ENCODE measurements around the gene ADISSP. TPM values are rescaled to one million over a fixed set of nuclear protein-coding genes. Genes with fewer than 3 reads are reported as not detected.
A peak's percentile ranks its signal among the peaks of the same experiment; 100 is the strongest.

ADISSP gene
- total RNA-seq, 4 donors from 2014 or later: 11.6 to 17.0 (median 16.3) TPM

- no peak overlapping the region for H3K4me3 ChIP-seq (replicated peaks in 1 of 3)
- no peak overlapping the region for H3K27ac ChIP-seq
- H3K4me1 ChIP-seq: peaks cover 0 to 12% of the 10 kb centered on the region in 2 donors
- H3K9me3 ChIP-seq: no peaks in the 10 kb centered on the region
- no peak for DNase-seq
- WGBS, 2 donors: 84 to 91% methylated on average over 3 to 7 of the region's 7 CpGs
- no peaks in the 10 kb centered on the region for H3K36me3 ChIP-seq
- no peaks in the 10 kb centered on the region for H3K27me3 ChIP-seq
- intact Hi-C loops (cut with DNase I): no loop called here
- no peak for TF ChIP-seq POLR2A (IDR thresholded peaks at IDR 0.05)
- no peak for TF ChIP-seq CTCF (IDR thresholded peaks at IDR 0.05)
Measured at GRCh38 chr20:3755269-3755668, 12.3 kb downstream of the ADISSP start.

- intact Hi-C loops (cut with DNase I): no loop called here
- TF ChIP-seq POLR2A (IDR thresholded peaks at IDR 0.05) (no peak), CTCF (IDR thresholded peaks at IDR 0.05) (no peak)
- no peak for DNase-seq
- H3K4me3 ChIP-seq (replicated peaks in 1 of 3): no peak overlapping the region
- H3K9me3 ChIP-seq: no peaks in the 10 kb centered on the region
- H3K27me3 ChIP-seq: no peaks in the 10 kb centered on the region
- H3K4me1 ChIP-seq: peaks cover 6 to 21% of the 10 kb centered on the region in 2 donors
- WGBS, 2 donors: 95 to 97% methylated on average over 8 to 12 of the region's 16 CpGs
- no peak overlapping the region for H3K27ac ChIP-seq
- H3K36me3 ChIP-seq: no peaks in the 10 kb centered on the region
Measured at GRCh38 chr20:3754276-3754630, 13.3 kb downstream of the ADISSP start.

GRCh38 chr20:3753501-3754275 is 13.9 kb downstream of the ADISSP start:
- Histone ChIP-seq H3K4me3 (replicated peaks in 1 of 3) (no peak overlapping the region), H3K27me3 (no peaks in the 10 kb centered on the region), H3K9me3 (no peaks in the 10 kb centered on the region), H3K36me3 (no peaks in the 10 kb centered on the region), H3K27ac (no peak overlapping the region), H3K4me1 (peaks cover 6 to 21% of the 10 kb centered on the region in 2 donors)
- no peak for DNase-seq
- 82 to 86% methylated on average over 12 to 23 of the region's 26 CpGs for WGBS, 2 donors
- TF ChIP-seq POLR2A (IDR thresholded peaks at IDR 0.05) (no peak), CTCF (IDR thresholded peaks at IDR 0.05) (no peak)
- intact Hi-C loops (cut with DNase I): no loop called here

- Histone ChIP-seq H3K9me3 (no peaks in the 10 kb centered on the region), H3K4me1 (peaks cover 6 to 21% of the 10 kb centered on the region in 2 donors), H3K27me3 (no peaks in the 10 kb centered on the region), H3K27ac (no peak overlapping the region), H3K36me3 (no peaks in the 10 kb centered on the region), H3K4me3 (replicated peaks in 1 of 3) (no peak overlapping the region)
- WGBS, 2 donors: 38 to 50% methylated on average over 4 of the region's 4 CpGs
- TF ChIP-seq POLR2A (IDR thresholded peaks at IDR 0.05) (no peak), CTCF (IDR thresholded peaks at IDR 0.05) (peak in 4 of 6 experiments; percentile 40 to 69 (median 52))
- intact Hi-C loops (cut with DNase I): no loop called here
- peak; percentile 57 to 59 for DNase-seq
Measured at GRCh38 chr20:3753098-3753497, 14.5 kb downstream of the ADISSP start.

- Histone ChIP-seq H3K36me3 (no peaks in the 10 kb centered on the region), H3K4me1 (peaks cover 6 to 21% of the 10 kb centered on the region in 2 donors), H3K4me3 (replicated peaks in 1 of 3) (peak overlapping the region in 1 of 3 donors; percentile 19), H3K27ac (no peak overlapping the region), H3K9me3 (no peaks in the 10 kb centered on the region), H3K27me3 (no peaks in the 10 kb centered on the region)
- WGBS, 2 donors: 46 to 59% methylated on average over 13 of the region's 13 CpGs
- no peak for TF ChIP-seq CTCF (IDR thresholded peaks at IDR 0.05)
- no peak for TF ChIP-seq POLR2A (IDR thresholded peaks at IDR 0.05)
- intact Hi-C loops (cut with DNase I): no loop called here
- no peak for DNase-seq
Measured at GRCh38 chr20:3752386-3752759, 15.2 kb downstream of the ADISSP start.

Measured in thyroid gland (tissue), 4 donors.